HEK293T (cell line): ENCODE data around the gene CSHL1.

ENCODE experiments used
- ARNT ChIP-seq: fragments of 450-650 bp; IDR thresholded peaks from 2 replicates; pipeline ENCODE4 v1.6.1; 2017; ENCODE audit warnings: mild to moderate bottlenecking
- BHLHE40 ChIP-seq: fragments of 450-650 bp; IDR thresholded peaks from 2 replicates; pipeline ENCODE4 v1.6.1; 2016; ENCODE audit warnings: mild to moderate bottlenecking, moderate library complexity, borderline replicate concordance
- CTBP1 ChIP-seq: fragments of 450-650 bp; IDR thresholded peaks from 2 replicates; pipeline ENCODE4 v1.6.1; 2016; ENCODE audit warnings: borderline replicate concordance
- ELF4 ChIP-seq: fragments of 450-650 bp; IDR thresholded peaks from 2 replicates; pipeline ENCODE4 v1.6.1; 2017; ENCODE audit warnings: antibody characterized with exemption
- FOXK2 ChIP-seq: fragments of 450-650 bp; IDR thresholded peaks from 2 replicates; pipeline ENCODE4 v1.6.1; 2016; ENCODE audit warnings: mild to moderate bottlenecking
- L3MBTL2 ChIP-seq: fragments of 450-650 bp; conservative IDR thresholded peaks from 2 replicates; pipeline ENCODE4 v1.6.1; 2016; ENCODE audit warnings: mild to moderate bottlenecking
- PKNOX1 ChIP-seq: fragments of 450-650 bp; IDR thresholded peaks from 2 replicates; pipeline ENCODE4 v1.6.1; 2016
- SP1 ChIP-seq: fragments of 450-650 bp; IDR thresholded peaks from 2 replicates; pipeline ENCODE4 v1.6.1; 2017
- SUZ12 ChIP-seq: fragments of 450-650 bp; IDR thresholded peaks from 2 replicates; pipeline ENCODE4 v1.6.1; 2016; ENCODE audit warnings: mild to moderate bottlenecking
- TARDBP ChIP-seq: fragments of 450-650 bp; IDR thresholded peaks from 2 replicates; pipeline ENCODE4 v1.6.1; 2016
- ZNF384 ChIP-seq: fragments of 450-650 bp; IDR thresholded peaks from 2 replicates; pipeline ENCODE4 v1.6.1; 2016

- TF ChIP-seq PKNOX1 (no peak), SP1 (no peak), CTBP1 (no peak), ELF4 (no peak), TARDBP (no peak), FOXK2 (no peak), ARNT (no peak), ZNF384 (no peak), BHLHE40 (no peak), L3MBTL2 (no peak), SUZ12 (no peak)
These were observed 36.8 kb upstream of the CSHL1 start for GRCh38 chr17:63947711-63948330.
